KOPT-K1 (cell line): Measurements from ENCODE around the gene TCEANC.

Source experiments
- H3K27ac ChIP-seq: fragments of 200-600 bp; sonication (generic); 2 replicates; pipeline ENCODE4 v1.5.1; 2016; ENCODE audit warnings: antibody characterized with exemption, mild to moderate bottlenecking, low read depth, low read length; ENCODE audit not compliant: poor library complexity, severe bottlenecking
- H3K36me3 ChIP-seq: fragments of 200-600 bp; sonication (generic); 2 replicates; pipeline ENCODE4 v1.5.1; 2017; ENCODE audit warnings: antibody characterized with exemption, mild to moderate bottlenecking, low read length, moderate library complexity; ENCODE audit not compliant: insufficient read depth
- H3K9me3 ChIP-seq: fragments of 200-600 bp; sonication (generic); 2 replicates; pipeline ENCODE4 v1.5.1; 2017; ENCODE audit warnings: antibody characterized with exemption, low read length, mild to moderate bottlenecking; ENCODE audit not compliant: insufficient read depth, poor library complexity, severe bottlenecking

The TCEANC gene

GRCh38 chrX:13694359-13694758 lies 41.4 kb downstream of the TCEANC start:
- Histone ChIP-seq H3K9me3 (no peaks in the 10 kb centered on the region), H3K27ac (no peak overlapping the region), H3K36me3 (no peaks in the 10 kb centered on the region; the same call in 1 of the 2 replicates)

DNA sequence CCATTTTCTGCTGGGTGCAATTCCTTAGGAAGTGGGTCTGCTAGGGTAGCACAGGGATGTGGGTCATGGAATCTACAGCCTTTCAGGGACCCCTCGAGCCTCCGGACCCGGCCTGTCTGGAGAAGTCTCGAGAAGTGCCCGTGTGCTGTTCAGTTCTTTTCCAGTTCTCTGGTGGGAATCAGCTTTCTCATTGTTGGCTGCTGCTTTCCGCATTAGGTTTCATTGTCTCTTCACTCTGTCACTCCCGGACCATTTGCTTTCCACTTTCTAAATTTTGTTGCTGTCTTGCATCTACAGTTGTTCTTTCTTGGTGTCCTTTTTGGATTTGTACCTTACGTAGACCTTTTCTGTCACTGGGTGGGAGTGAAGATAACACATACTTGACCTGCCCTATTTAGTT lies 42.0 kb downstream of the TCEANC start:
- no peak overlapping the region for H3K27ac ChIP-seq
- H3K9me3 ChIP-seq: no peaks in the 10 kb centered on the region
- H3K36me3 ChIP-seq: no peaks in the 10 kb centered on the region; the same call in 1 of the 2 replicates

DNA sequence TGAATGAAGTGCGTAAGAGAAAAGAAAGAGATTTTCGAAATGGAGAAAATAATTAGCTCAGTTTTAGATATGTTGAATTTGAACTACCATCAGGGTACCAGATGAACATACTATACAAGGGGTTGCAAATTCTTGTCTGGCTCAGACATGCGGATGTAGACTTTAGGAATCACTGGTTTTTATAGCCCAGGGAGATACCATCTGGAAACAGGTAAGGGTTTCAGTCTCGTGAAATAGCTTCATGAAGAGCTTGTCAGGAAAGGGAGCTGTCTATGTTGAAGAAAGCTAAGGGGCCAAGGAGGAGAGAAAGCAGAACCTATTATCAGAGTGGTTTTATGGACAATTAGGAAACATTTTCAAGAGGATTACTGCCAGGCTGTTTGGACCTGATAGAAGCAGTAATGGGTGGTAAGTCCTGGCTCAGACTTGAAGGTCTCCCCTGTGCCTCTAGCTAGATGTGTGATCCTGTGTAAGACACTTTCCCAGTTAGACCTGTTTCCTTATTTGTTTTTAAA lies 42.7 kb downstream of the TCEANC start:
- H3K9me3 ChIP-seq: no peaks in the 10 kb centered on the region
- no peak overlapping the region for H3K27ac ChIP-seq
- no peaks in the 10 kb centered on the region; the same call in 1 of the 2 replicates for H3K36me3 ChIP-seq

DNA sequence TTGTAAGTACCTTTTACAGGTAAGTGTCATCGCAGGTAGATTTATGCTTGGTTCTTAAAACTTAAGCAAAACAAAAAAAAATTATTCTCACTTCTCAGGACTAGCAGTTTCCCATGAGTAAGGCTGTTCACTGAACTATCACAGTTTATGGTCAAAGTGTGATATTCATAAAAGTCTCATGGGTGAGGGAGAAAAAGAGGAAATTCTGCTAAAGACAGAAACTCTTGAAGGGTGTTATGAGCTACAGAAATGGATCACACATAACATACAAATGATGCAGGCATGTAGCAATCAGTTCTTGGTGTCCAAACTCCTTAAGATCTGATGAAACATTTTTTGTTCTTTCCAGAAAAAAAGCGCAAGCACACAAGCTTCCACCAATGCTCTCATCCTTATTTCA lies 44.5 kb downstream of the TCEANC start:
- Histone ChIP-seq H3K9me3 (no peaks in the 10 kb centered on the region), H3K27ac (no peak overlapping the region)

GRCh38 chrX:13697976-13698375 lies 45.0 kb downstream of the TCEANC start:
- Histone ChIP-seq H3K9me3 (no peaks in the 10 kb centered on the region), H3K27ac (no peak overlapping the region), H3K36me3 (no peaks in the 10 kb centered on the region; the same call in 1 of the 2 replicates)

More for the DNA sequence above, 44.5 kb downstream of the TCEANC start:
- no peaks in the 10 kb centered on the region; the same call in 1 of the 2 replicates for H3K36me3 ChIP-seq

DNA sequence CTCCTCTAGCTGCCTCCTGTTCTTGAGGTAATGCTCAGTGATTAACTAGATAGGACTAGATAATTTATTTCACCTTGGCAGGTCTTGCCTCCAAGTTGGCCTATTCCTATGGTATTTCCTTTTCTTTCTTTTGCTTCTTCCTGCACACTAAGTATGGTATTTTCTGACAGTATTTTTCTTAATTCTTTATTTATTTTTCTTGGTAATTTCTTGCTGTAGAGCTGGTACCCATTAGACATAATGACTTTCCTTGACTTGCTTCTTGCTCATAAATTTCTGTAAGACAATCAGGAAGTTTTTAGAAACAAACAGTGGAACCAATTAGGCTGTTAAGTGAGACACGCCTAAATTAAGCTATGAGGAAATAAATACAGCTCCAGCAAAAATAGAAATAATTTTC lies 45.5 kb downstream of the TCEANC start:
- no peaks in the 10 kb centered on the region; the same call in 1 of the 2 replicates for H3K36me3 ChIP-seq
- H3K27ac ChIP-seq: no peak overlapping the region
- no peaks in the 10 kb centered on the region for H3K9me3 ChIP-seq

DNA sequence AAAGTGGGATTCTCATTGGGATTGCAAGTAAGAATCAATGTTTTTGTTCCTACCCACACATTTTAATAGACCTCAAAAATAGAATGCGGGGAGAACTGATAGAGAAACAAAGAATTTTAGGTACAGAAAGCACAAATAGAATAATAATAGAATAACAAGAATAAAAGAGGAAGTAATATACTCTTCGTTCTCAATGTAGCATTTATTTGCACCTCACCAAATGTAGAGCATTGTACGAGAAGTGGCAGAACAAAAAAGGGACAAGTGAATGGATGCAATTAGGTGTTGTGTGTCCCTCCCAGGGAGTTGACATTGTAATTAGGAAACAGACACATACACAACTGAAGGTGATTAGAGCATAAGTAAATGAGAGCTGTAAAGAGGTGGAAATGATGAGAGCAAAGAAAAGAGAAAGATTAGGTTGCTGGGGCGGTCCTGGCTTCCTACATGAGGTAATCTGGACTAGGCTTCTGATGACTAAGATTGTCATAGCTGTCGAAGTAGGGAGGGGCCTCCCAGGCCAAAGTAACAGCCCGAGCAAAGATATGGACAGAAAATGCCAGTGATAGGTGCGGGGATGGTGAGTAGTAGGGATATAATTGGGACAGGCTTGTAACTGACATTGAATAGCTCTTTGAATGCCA lies 46.4 kb downstream of the TCEANC start:
- no peaks in the 10 kb centered on the region for H3K9me3 ChIP-seq
- H3K36me3 ChIP-seq: no peaks in the 10 kb centered on the region; the same call in 1 of the 2 replicates
- H3K27ac ChIP-seq: no peak overlapping the region

GRCh38 chrX:13700380-13700779 lies 47.4 kb downstream of the TCEANC start:
- H3K9me3 ChIP-seq: no peaks in the 10 kb centered on the region
- no peak overlapping the region for H3K27ac ChIP-seq
- H3K36me3 ChIP-seq: no peaks in the 10 kb centered on the region; the same call in 1 of the 2 replicates

DNA sequence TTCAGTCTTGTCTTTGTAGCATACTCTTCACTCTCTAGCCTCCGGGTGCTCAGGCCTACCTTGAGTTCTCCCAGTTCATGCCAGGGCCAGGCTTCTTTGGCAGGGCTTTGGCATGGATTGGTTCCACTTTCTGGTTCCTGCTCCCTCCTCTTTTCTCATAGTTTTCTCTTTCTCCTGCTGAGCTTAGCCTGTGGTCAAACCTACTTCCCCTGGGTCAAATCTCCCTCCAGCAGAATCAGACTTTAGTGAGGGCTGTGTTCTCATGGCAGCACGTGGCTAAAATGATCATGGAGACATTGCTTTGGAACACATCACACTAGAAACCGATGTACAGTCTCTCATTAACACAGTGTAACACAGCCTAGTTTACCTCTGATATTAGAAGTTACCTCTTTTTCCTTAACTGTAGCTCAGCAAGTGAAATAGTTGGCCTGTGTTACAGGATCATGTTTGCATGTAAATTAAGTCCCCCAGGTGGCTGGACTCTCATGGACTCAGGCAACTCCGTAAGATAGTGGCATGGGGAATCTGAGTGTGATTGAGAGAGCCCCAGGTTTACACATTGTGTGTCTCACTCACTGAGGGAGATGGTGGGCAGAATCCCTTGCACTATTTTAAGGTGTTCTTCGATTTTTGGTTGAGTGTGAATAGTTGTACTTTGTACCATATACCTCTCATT lies 49.3 kb downstream of the TCEANC start:
- Histone ChIP-seq H3K9me3 (no peaks in the 10 kb centered on the region), H3K27ac (no peak overlapping the region), H3K36me3 (no peaks in the 10 kb centered on the region; the same call in 1 of the 2 replicates)

DNA sequence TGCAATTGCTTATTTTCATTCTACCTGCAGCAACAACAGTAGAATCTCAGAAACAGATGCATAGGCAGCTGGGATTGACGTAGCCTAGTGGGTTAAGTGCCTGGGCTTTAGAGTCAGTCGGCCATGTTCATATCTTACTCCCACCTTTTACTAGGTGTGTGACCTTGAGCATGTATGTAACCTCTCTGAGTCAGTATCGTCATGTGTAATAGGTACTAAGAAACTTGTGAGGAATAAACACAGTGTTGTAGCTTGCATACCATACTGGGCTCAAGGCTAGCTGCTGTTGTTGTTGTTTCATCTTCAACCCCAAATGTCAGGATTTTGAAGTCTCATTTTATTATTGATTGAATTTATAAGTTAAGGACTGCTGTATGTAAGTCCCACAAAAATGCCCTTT lies 50.2 kb downstream of the TCEANC start:
- H3K36me3 ChIP-seq: peaks cover 8% of the 10 kb centered on the region; the same call in 1 of the 2 replicates
- H3K9me3 ChIP-seq: no peaks in the 10 kb centered on the region
- H3K27ac ChIP-seq: no peak overlapping the region

- Histone ChIP-seq H3K36me3 (peaks cover 9% of the 10 kb centered on the region), H3K27ac (no peak overlapping the region), H3K9me3 (no peaks in the 10 kb centered on the region)
Observed at GRCh38 chrX:13703589-13703988, 50.6 kb downstream of the TCEANC start.

DNA sequence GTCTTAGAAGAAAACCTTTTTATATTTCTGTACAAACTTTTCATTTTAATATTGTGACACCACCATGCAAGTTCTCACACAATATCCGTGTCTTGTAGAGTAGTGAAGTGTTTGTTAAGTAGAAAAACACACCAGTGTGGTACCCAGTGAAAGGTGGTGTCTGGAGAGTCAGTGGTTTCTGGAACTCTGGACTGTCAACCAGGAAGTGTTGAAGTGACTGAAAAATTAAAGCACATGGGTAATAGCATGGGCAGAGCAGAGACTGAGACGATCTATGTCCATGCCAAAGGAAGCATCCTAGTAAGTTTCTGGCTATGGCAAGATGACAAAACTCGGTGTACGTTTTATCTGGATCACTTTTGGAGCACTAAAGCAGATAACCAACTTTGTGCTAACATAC lies 58.2 kb downstream of the TCEANC start:
- Histone ChIP-seq H3K36me3 (peaks cover 70% of the 10 kb centered on the region), H3K27ac (no peak overlapping the region), H3K9me3 (no peaks in the 10 kb centered on the region)
